ENCODE results near the gene SPR. TPM values are rescaled to one million over a fixed set of nuclear protein-coding genes. Genes with fewer than 3 reads are reported as not detected.
A peak's percentile ranks its signal among the peaks of the same experiment; 100 is the strongest.

SPR gene
- total and polyA plus RNA-seq, 9 of the 15 experiments (the other 6 are each of a cell fraction or from before 2014, with no cell fraction given): 7.7 to 38.3 (median 26.3) TPM

GRCh38 chr2:72887740-72888437, 681 bp downstream of the SPR start (continued):
- TF ChIP-seq CEBPG (CRISPR knock-in tag; IDR thresholded peaks at IDR 0.05): no peak
- TF ChIP-seq CEBPG (tag; conservative IDR thresholded peaks at IDR 0.05 in 1 of 2, IDR thresholded peaks at IDR 0.05 in 1 of 2): no peak
- TF ChIP-seq ZNF24 (IDR thresholded peaks at IDR 0.05): no peak
- no peak for TF ChIP-seq PHB2 (IDR thresholded peaks at IDR 0.05; ENCODE audit: low read depth)
- TF ChIP-seq U2AF2 (optimal IDR thresholded peaks at IDR 0.05; ENCODE audit: low read depth, low read length): no peak
- TF ChIP-seq ZNF445 (CRISPR knock-in tag; IDR thresholded peaks at IDR 0.05; ENCODE audit: low read depth): no peak
- no peak for TF ChIP-seq ZKSCAN3 (CRISPR knock-in tag; IDR thresholded peaks at IDR 0.05)
- no peak for TF ChIP-seq POLR3A (IDR thresholded peaks at IDR 0.05; ENCODE audit: borderline replicate concordance, extremely low read depth, insufficient read depth, insufficient read length)
- TF ChIP-seq ZNF511 (CRISPR knock-in tag; IDR thresholded peaks at IDR 0.05): no peak
- no peak for TF ChIP-seq SP2 (IDR thresholded peaks at IDR 0.05; ENCODE audit: extremely low read depth, low read depth, low read length, poor library complexity, severe bottlenecking)
- no peak for TF ChIP-seq KLF6 (CRISPR knock-in tag; IDR thresholded peaks at IDR 0.05; ENCODE audit: borderline replicate concordance)
- no peak for TF ChIP-seq CBFA2T3 (IDR thresholded peaks at IDR 0.05)
- TF ChIP-seq HNRNPL (IDR thresholded peaks at IDR 0.05; ENCODE audit: low read depth, low read length): no peak
- no peak for TF ChIP-seq ZNF76 (CRISPR knock-in tag; IDR thresholded peaks at IDR 0.05; ENCODE audit: borderline replicate concordance)
- no peak for TF ChIP-seq JUNB (CRISPR knock-in tag; conservative IDR thresholded peaks at IDR 0.05)
- TF ChIP-seq TEAD4 (IDR thresholded peaks at IDR 0.05; ENCODE audit: low read length): peak; percentile 11; the same call in 1 of the 2 replicates
- no peak for TF ChIP-seq TEAD4 (CRISPR knock-in tag; IDR thresholded peaks at IDR 0.05; ENCODE audit: borderline replicate concordance)
- peak; percentile 24; the same call in 1 of the 2 replicates for TF ChIP-seq PHF8 (IDR thresholded peaks at IDR 0.05; ENCODE audit: borderline replicate concordance, low read length)
- no peak for TF ChIP-seq SMARCE1 (IDR thresholded peaks at IDR 0.05)
- no peak for TF ChIP-seq PRMT5 (CRISPR knock-in tag; IDR thresholded peaks at IDR 0.05)
- TF ChIP-seq TOE1 (IDR thresholded peaks at IDR 0.05; ENCODE audit: borderline replicate concordance): peak; percentile 82
- TF ChIP-seq TOE1 (CRISPR knock-in tag; IDR thresholded peaks at IDR 0.05; ENCODE audit: borderline replicate concordance, low read depth): no peak
- peak; percentile 91 to 97 (median 94) for TF ChIP-seq CTCF (IDR thresholded peaks at IDR 0.05 in 2 of 3, conservative IDR thresholded peaks at IDR 0.05 in 1 of 3; ENCODE audit: insufficient read depth in 2 of 3, low read depth in 1 of 3, low read length in 3 of 3)
- no peak for TF ChIP-seq RNF2 (IDR thresholded peaks at IDR 0.05)
- TF ChIP-seq NFIC (IDR thresholded peaks at IDR 0.05): peak; percentile 45; the same call in 1 of the 2 replicates
- TF ChIP-seq TRIM28 (IDR thresholded peaks at IDR 0.05): no peak
- TF ChIP-seq HMGN3 (IDR thresholded peaks at IDR 0.05; ENCODE audit: borderline replicate concordance, extremely low read depth, insufficient read length, low read depth, low read length): no peak
- no peak for TF ChIP-seq PRPF4 (IDR thresholded peaks at IDR 0.05; ENCODE audit: insufficient read depth, low read depth, low read length, poor library complexity, severe bottlenecking)

All from K562 (cell line).